OCI-LY7 (cell line): ENCODE results near the gene JMY.

ENCODE experiments used
- CTCF ChIP-seq: fragments of 200-600 bp; sonication (generic); conservative IDR thresholded peaks from 2 replicates; pipeline ENCODE4 v1.5.1; 2014; ENCODE audit warnings: mild to moderate bottlenecking, antibody characterized with exemption, low read length, moderate library complexity, mixed read lengths
- EZH2phosphoT487 ChIP-seq: fragments of 200-600 bp; sonication (generic); IDR thresholded peaks from 2 replicates; pipeline ENCODE4 v1.6.1; 2018; ENCODE audit warnings: low read depth, borderline replicate concordance, mild to moderate bottlenecking, mixed run types, antibody characterized with exemption, low read length, moderate library complexity, mixed read lengths

DNA sequence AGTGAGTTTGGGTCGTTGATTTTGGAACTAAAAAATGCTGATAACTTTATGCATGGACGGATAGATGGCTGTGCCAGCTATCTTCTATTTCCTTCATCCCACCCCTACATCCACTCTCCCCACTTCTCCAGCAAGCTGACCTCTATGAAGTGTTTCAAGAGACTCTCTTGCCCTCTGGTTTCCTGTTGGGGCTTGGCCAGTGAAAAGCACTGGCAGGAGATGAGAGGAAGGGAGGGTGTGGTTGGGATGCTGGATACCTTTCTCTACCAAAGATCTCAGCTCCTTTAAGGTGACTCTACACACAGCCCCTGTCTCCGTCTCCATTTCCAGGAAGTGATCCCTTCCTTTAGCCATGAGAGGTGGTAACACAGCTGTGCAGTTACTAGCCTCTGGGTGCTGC lies 30.0 kb upstream of the JMY start:
- TF ChIP-seq EZH2phosphoT487 = no peak
- no peak for TF ChIP-seq CTCF
